Activated CD4-positive, alpha-beta T cell treated with anti-CD3 and anti-CD28 coated beads, Interleukin-2, amount 10 ng/mL, durations not matched to agents 24 days and 14 days (primary cell): ENCODE measurements around the gene GRK1. TPM values are rescaled to one million over a fixed set of nuclear protein-coding genes. Genes with fewer than 3 reads are reported as not detected.

Experiments
- DNase-seq: peaks from one replicate; pipeline ENCODE4 v3.0.0; 2022
- H3K27ac Mint-ChIP-seq: one replicate; pipeline ENCODE4 v1.8.0; 2022; ENCODE audit warnings: mild to moderate bottlenecking, mixed read lengths
- H3K27me3 Mint-ChIP-seq: one replicate; pipeline ENCODE4 v1.8.0; 2022; ENCODE audit warnings: mixed read lengths
- H3K36me3 Mint-ChIP-seq: one replicate; pipeline ENCODE4 v1.8.0; 2022; ENCODE audit warnings: low read depth, mild to moderate bottlenecking, mixed read lengths
- H3K4me1 Mint-ChIP-seq: one replicate; pipeline ENCODE4 v1.8.0; 2021; ENCODE audit warnings: mixed read lengths
- H3K4me3 Mint-ChIP-seq: one replicate; pipeline ENCODE4 v1.8.0; 2022; ENCODE audit warnings: mild to moderate bottlenecking, moderate library complexity, mixed read lengths
- H3K9me3 Mint-ChIP-seq: one replicate; pipeline ENCODE4 v1.8.0; 2021; ENCODE audit warnings: mixed read lengths
- intact Hi-C: fragments of 100-400 bp; cut with micrococcal nuclease; formaldehyde crosslinking; loops from one replicate; pipeline ENCODE4 v1.15.1; 2023
- total RNA-seq: library from RNA; stranded (reverse); gene quantifications from 2 replicates; pipeline ENCODE4 v1.2.3, GENCODE V29; 2022

The GRK1 gene
- total RNA-seq, 1 donor from 2014 or later, result 0.07 TPM

GRCh38 chr13:113657851-113658741 lies 8.9 kb upstream of the GRK1 start, which contains the start of gene ATP4B:
Gene ATP4B (minus strand): TSS chr13:113658198. CDS start chr13:113658144, 54 bp downstream.
- Mint-ChIP-seq H3K9me3 (peaks cover 16% of the 10 kb centered on the region), H3K4me3 (no peak within 1 kb of the TSS), H3K4me1 (no peaks in the 10 kb centered on the region), H3K36me3 (no peaks in the 10 kb centered on the region), H3K27ac (no peak within 1 kb of the TSS), H3K27me3 (peaks cover 9% of the 10 kb centered on the region)
- no peak for DNase-seq
- intact Hi-C loops, result no loop called here

GRCh38 chr13:113658836-113659235 lies 8.2 kb upstream of the GRK1 start:
- Mint-ChIP-seq H3K4me1 (no peaks in the 10 kb centered on the region), H3K4me3 (no peak overlapping the region), H3K36me3 (no peaks in the 10 kb centered on the region), H3K27me3 (peaks cover 9% of the 10 kb centered on the region), H3K27ac (no peak overlapping the region), H3K9me3 (peaks cover 16% of the 10 kb centered on the region)
- intact Hi-C loops, result no loop called here
- DNase-seq, result no peak

GRCh38 chr13:113659337-113659736 lies 7.7 kb upstream of the GRK1 start:
- intact Hi-C loops, result no loop called here
- H3K9me3 Mint-ChIP-seq, result peaks cover 16% of the 10 kb centered on the region
- no peaks in the 10 kb centered on the region for H3K36me3 Mint-ChIP-seq

GRCh38 chr13:113660066-113660465 lies 7.0 kb upstream of the GRK1 start:
- Mint-ChIP-seq H3K9me3 (peaks cover 16% of the 10 kb centered on the region), H3K4me1 (no peaks in the 10 kb centered on the region), H3K27me3 (peaks cover 9% of the 10 kb centered on the region), H3K4me3 (no peak overlapping the region), H3K27ac (no peak overlapping the region), H3K36me3 (no peaks in the 10 kb centered on the region)
- DNase-seq, result no peak
- intact Hi-C loops, result no loop called here

More at GRCh38 chr13:113659337-113659736, 7.7 kb upstream of the GRK1 start:
- no peaks in the 10 kb centered on the region for H3K4me1 Mint-ChIP-seq
- H3K27me3 Mint-ChIP-seq, result peaks cover 9% of the 10 kb centered on the region
- DNase-seq, result no peak
- no peak overlapping the region for H3K27ac Mint-ChIP-seq
- H3K4me3 Mint-ChIP-seq, result no peak overlapping the region

GRCh38 chr13:113661509-113661908 lies 5.5 kb upstream of the GRK1 start:
- no peak overlapping the region for H3K4me3 Mint-ChIP-seq
- no peak for DNase-seq
- H3K9me3 Mint-ChIP-seq, result peaks cover 16% of the 10 kb centered on the region
- no peak overlapping the region for H3K27ac Mint-ChIP-seq
- H3K36me3 Mint-ChIP-seq, result no peaks in the 10 kb centered on the region
- H3K4me1 Mint-ChIP-seq, result no peaks in the 10 kb centered on the region
- intact Hi-C loops, result no loop called here
- peaks cover 9% of the 10 kb centered on the region for H3K27me3 Mint-ChIP-seq

GRCh38 chr13:113663934-113664333 lies 3.1 kb upstream of the GRK1 start:
- no peaks in the 10 kb centered on the region for H3K36me3 Mint-ChIP-seq
- peaks cover 16% of the 10 kb centered on the region for H3K9me3 Mint-ChIP-seq
- peaks cover 9% of the 10 kb centered on the region for H3K27me3 Mint-ChIP-seq
- intact Hi-C loops, result no loop called here
- no peak for DNase-seq
- no peak overlapping the region for H3K4me3 Mint-ChIP-seq
- no peaks in the 10 kb centered on the region for H3K4me1 Mint-ChIP-seq
- no peak overlapping the region for H3K27ac Mint-ChIP-seq

- H3K27ac Mint-ChIP-seq, result no peak overlapping the region
- H3K27me3 Mint-ChIP-seq, result peaks cover 9% of the 10 kb centered on the region
- no peaks in the 10 kb centered on the region for H3K36me3 Mint-ChIP-seq
- DNase-seq, result no peak
- H3K9me3 Mint-ChIP-seq, result peaks cover 16% of the 10 kb centered on the region
- H3K4me3 Mint-ChIP-seq, result no peak overlapping the region
- intact Hi-C loops, result no loop called here
- no peaks in the 10 kb centered on the region for H3K4me1 Mint-ChIP-seq
These were observed 2.0 kb upstream of the GRK1 start for GRCh38 chr13:113664751-113665596.

- no peaks in the 10 kb centered on the region for H3K36me3 Mint-ChIP-seq
- no peak overlapping the region for H3K27ac Mint-ChIP-seq
- no peak overlapping the region for H3K4me3 Mint-ChIP-seq
- DNase-seq, result no peak
- H3K4me1 Mint-ChIP-seq, result no peaks in the 10 kb centered on the region
- intact Hi-C loops, result no loop called here
- peaks cover 13% of the 10 kb centered on the region for H3K9me3 Mint-ChIP-seq
- peaks cover 8% of the 10 kb centered on the region for H3K27me3 Mint-ChIP-seq
These were observed 1.3 kb upstream of the GRK1 start for GRCh38 chr13:113665597-113666328.

GRCh38 chr13:113666329-113666670 lies 719 bp upstream of the GRK1 start:
- Mint-ChIP-seq H3K9me3 (peaks cover 9% of the 10 kb centered on the region), H3K4me1 (no peaks in the 10 kb centered on the region), H3K27me3 (peaks cover 5% of the 10 kb centered on the region), H3K36me3 (no peaks in the 10 kb centered on the region), H3K4me3 (no peak overlapping the region), H3K27ac (no peak overlapping the region)
- intact Hi-C loops, result no loop called here
- no peak for DNase-seq

- Mint-ChIP-seq H3K27ac (no peak overlapping the region), H3K9me3 (peaks cover 4% of the 10 kb centered on the region), H3K27me3 (no peaks in the 10 kb centered on the region), H3K36me3 (no peaks in the 10 kb centered on the region), H3K4me3 (no peak overlapping the region), H3K4me1 (peaks cover 3% of the 10 kb centered on the region)
- intact Hi-C loops, result no loop called here
- DNase-seq, result no peak
These were observed 912 bp downstream of the GRK1 start for GRCh38 chr13:113667771-113668490.

- H3K27me3 Mint-ChIP-seq, result no peaks in the 10 kb centered on the region
- H3K4me3 Mint-ChIP-seq, result no peak overlapping the region
- intact Hi-C loops, result no loop called here
- H3K4me1 Mint-ChIP-seq, result peaks cover 3% of the 10 kb centered on the region
- no peaks in the 10 kb centered on the region for H3K36me3 Mint-ChIP-seq
- DNase-seq, result no peak
- peaks cover 4% of the 10 kb centered on the region for H3K9me3 Mint-ChIP-seq
- no peak overlapping the region for H3K27ac Mint-ChIP-seq
These were observed 1.5 kb downstream of the GRK1 start for GRCh38 chr13:113668491-113668971.

- intact Hi-C loops, result no loop called here
- Mint-ChIP-seq H3K9me3 (peaks cover 4% of the 10 kb centered on the region), H3K27ac (no peak overlapping the region), H3K4me3 (no peak overlapping the region), H3K4me1 (peaks cover 3% of the 10 kb centered on the region), H3K27me3 (no peaks in the 10 kb centered on the region), H3K36me3 (no peaks in the 10 kb centered on the region)
- DNase-seq, result no peak
These were observed 2.3 kb downstream of the GRK1 start for GRCh38 chr13:113669231-113669754.
